IPS-NIHi7 (cell line): ENCODE measurements around the gene SMURF1.
"Not testable (repeated sequence)": the region's sequence is repeated elsewhere in the genome, so short reads cannot be mapped to it uniquely, and the experiment has no call there.

Experiments used
- DNase-seq: peaks from one replicate; pipeline ENCODE4 v3.0.0; 2012; ENCODE audit warnings: mixed read lengths; ENCODE audit errors: extremely low spot score

The SMURF1 gene

DNA sequence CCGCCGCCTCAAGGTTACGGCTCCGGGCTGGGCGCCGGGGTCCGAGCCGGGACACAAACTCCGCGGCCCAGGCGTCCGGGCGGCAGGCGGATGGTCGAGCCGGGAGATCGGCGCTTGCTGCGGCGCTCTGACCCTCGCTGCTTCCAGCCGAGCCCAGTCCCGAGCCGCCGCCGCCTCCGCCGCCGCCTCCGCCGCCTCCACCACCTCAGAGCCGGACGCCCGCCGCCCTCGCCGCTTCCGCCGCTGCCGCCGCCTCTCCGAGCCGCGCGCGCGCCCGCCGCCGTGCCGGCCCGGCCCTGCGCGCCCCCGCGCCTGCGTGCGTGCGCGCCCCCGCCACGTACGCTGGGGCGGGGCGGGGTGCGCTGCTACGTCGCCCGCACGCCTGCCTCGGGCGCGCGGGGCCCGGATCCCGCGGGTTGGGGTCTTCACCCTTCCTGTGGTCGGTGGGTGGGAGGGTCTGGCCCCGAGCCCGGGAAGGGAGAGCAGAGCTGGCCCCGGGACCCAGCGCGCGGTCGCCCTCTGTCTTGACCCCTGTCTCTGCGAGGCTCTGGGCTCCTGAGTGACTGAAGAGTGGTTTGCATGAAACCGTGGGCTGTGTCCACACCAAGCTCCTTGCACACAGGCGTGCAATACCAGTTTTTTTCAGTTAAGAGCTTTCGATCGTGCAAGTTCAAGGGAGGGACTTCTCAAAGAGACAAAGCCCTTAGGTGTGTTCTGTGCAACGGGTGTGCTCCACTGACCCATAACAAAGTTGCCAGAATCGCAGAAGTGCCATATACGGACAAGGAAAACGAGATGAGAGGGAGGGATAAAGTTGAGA, at the start of gene SMURF1:
Gene SMURF1, minus strand, starts transcription at position 256 of the 820 bp plus-strand sequence. CDS start 328 bp downstream, outside the sequence.
- peak; percentile 79 for DNase-seq

DNA sequence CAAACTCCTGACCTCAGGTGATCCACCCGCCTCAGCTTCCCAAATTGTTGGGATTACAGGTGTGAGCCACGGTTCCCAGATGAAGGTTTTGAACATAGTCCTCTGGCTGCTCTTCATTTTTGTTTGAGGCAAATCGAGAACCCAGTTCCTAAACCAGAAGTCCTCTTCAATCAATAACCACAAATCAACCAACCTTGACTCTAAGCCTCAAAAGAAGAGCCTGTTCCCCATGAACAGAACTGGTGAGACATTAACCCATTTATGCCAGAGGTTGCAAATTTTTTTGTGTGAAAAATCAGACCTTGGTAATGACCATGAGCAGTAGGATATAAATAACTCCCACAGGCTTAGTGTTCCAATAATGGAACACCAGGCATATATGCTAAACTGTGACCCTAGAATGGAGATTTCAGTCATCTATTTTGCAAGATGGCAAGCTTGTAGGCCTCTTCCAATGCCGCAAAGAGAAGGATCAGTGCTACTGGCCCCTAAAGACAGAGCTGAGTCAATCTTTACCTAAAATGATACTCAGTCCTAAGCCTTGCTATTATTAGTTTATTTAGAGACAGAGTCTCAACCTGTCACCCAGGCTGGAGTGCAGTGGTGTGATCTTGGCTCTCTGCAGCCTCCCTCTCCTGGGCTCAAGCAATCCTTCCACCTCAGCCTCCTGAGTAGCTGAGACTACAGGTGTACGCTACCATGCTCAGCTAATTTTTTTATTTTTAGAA, 48.1 kb upstream of the SMURF1 start:
- DNase-seq, result no peak

DNA sequence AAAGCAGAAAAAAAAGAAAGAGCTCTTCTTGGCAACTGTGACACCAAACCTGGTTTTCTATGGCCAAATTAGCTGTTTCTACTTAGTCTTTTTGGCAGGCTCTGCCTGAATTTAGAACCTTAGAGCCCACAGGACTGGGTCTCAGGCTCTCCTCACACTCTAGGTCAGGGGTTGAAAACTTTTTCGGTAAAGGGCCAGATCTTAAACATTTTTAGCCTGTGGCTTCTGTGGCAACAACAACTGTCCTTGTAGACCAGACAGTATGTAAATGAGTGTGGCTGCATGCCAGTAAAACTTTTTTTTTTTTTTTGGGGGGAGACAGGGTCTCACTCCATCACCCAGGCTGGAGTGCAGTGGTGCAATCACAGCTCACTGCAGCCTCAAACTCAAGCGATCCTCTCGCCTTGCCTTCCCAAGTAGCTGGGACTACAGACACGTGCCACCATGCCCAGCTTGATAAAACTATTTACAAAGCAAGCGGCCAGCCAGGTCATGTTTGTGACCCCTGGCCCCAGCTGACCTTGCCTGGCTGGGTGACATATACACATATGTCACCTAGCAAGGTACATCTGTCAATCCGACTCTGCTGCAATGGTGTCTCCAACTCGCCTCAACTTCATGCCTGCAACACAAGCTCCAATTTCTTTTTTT, 46.6 kb upstream of the SMURF1 start:
- DNase-seq, result no peak

DNA sequence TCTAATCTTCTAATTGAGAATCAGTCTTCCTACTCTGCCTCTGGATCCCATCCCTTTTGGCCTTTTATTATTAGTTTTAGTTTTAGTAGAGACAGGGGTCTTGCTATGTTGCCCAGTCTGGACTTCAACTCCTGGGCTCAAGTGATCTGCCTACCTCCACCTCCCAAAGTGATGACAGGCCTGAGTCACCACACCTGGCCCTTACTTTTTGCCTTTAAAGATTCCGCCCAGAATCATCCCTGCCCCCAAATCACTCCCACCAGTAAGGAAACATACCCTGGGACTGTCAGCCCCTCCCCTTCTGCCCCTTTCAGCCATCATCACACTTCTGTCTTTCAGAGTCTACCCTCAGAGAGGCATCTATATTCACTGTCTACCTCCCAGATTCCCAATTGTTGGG, 45.3 kb upstream of the SMURF1 start:
- no peak for DNase-seq

- no peak for DNase-seq
Measured at GRCh38 chr7:99188221-99188620, 44.3 kb upstream of the SMURF1 start.

- DNase-seq, result peak; percentile 53
Measured at GRCh38 chr7:99184532-99185218, 40.8 kb upstream of the SMURF1 start.

DNA sequence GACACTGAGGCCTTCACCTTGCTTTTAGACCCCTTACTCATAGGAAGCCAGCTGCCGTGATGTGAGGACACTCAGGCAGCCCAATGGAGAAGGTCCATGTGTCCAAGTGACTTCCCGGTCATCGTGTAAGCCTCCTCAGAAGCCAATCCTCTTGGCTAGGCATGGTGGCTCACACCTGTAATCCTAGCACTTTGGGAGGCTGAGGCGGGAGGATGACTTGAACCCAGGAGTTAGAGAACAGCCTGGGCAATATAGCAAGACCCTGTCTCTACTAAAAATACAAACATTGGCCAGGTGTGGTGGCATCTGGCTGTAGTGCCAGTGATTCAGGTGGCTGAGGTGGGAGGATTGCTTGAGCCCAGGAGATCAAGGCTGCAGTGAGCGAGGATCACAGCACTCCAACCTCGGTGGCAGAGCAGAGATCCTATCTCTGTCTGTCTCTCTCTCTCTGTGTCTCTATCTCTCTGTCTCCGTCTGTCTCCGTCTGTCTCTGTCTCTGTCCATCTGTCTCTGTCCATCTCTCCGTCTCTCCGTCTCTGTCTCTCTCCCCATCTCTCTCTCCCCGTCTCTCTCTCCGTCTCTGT, 36.3 kb upstream of the SMURF1 start:
- no peak for DNase-seq

GRCh38 chr7:99177165-99177564, 33.3 kb upstream of the SMURF1 start:
- DNase-seq, result no peak

- no peak for DNase-seq
Measured at GRCh38 chr7:99173787-99174186, 29.9 kb upstream of the SMURF1 start.

DNA sequence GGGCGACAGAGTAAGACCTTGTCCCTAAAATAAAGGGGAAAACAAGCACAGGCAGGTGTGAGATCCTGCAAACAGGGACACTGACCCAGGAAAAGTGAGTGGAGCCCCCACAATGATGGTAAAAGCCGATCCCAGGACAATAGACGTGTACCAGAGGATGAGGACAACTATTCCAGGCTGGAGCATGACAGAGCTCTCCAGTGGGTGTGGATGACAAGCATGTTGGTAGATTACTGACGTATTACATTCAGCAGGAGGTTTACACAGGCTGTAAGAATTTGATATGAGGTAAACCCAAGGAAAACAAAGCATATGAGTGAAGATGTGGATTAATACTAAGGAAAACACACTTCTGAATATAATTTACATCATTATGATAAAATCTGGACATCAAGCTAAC, 27.8 kb upstream of the SMURF1 start:
- DNase-seq, result no peak

DNA sequence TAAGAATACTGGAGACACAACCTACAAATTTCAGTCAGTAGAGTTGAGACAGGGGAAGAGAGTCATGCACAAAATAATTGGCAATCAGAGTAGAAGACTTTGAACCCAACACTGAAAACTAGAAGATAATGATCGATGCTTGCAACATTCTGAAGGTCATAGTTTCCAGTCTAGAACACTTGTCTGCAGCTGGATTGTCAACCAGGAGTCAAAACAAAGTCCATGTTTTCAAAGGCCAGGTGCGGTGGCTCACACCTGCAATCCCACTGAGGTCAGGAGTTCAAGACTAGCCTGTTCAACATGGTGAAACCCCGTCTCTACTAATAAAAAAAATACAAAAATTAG, 26.8 kb upstream of the SMURF1 start:
- DNase-seq, result no peak

DNA sequence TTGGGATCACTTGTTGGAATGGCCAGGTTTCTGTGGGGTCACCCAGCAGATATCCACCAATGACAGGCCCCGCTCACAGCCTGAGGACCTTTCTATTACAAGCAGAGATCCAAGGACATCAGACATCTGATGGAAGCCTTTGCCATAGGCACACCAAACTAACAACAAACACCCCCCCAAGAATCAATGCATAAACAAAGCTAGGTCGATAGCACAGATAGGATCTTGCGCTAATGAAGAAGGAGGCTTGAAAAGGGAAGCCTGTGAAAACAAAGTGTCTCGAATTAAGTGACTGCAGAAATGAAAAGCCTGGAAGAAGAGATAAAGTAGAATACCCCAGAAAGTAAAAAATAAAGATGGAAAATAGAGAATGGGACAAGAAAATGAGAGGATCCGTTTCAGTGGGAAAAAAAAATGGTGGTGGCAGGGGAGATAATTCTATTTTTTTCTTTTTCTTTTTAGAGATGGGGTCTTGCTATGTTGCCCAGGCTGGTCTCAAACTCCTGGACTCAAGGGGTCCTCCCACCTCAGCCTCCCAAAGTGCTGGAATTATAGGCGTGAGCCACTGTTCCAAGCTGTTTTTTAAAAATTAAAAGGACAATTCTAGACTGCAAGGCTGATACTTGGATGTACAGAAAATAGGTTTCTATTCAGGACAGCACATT, 26.3 kb upstream of the SMURF1 start:
- no peak for DNase-seq

- DNase-seq, result no peak
Measured at GRCh38 chr7:99167072-99167471, 23.2 kb upstream of the SMURF1 start.

DNA sequence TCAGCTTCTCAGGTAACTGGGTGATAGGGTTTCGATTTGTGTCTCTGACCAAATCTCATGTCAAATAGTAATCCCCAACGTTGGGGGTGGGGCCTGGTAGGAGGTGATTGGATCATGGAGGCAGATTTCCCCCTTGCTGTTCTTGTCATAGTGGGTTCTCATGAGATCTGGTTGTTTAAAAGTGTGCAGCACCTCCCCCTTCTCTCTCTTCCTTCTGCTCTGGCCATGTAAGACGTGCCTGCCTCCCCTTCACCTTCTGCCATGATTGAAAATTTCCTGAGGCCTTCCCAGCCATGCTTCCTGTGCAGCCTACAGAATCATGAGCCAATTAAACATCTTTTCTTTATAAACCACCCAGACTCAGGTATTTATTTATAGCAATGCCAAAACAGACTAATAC, 21.9 kb upstream of the SMURF1 start:
- DNase-seq, result no peak

DNA sequence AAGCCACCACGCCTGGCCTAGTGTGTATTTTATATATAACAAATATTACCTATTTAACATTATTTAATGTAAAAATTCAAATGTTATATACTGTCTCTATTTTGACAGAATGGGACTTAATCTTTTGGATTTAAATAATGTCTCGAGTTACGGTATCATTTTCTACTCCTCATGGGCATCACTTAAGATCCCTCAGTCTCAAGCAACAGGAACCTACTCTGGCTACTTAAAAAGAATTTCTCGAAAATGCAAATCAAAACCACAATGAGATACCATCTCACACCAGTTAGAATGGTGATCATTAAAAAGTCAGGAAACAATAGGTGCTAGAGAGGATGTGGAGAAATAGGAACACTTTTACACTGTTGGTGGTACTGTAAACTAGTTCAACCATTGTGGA, 19.8 kb upstream of the SMURF1 start:
- DNase-seq, result not testable (repeated sequence)

GRCh38 chr7:99156649-99157048, 12.7 kb upstream of the SMURF1 start:
- DNase-seq, result no peak

DNA sequence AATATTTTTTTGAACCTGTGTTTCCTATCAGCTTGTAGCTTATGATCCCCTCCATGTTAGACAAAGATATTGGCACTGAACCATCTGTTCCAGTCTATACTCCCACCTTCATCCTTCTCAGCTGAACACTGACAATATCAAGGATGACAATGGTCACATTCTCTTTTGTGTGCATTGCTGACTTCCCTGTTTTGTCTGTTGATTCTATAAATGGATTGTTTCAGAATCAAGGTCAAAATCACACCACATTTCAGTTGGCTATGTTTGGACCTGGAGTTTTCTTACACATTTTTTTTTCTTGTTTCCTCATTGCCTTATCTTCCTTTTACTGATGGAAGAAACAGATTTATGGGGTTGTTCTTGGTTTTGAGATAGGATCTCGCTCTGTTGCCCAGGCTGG, 11.3 kb upstream of the SMURF1 start:
- no peak for DNase-seq

DNA sequence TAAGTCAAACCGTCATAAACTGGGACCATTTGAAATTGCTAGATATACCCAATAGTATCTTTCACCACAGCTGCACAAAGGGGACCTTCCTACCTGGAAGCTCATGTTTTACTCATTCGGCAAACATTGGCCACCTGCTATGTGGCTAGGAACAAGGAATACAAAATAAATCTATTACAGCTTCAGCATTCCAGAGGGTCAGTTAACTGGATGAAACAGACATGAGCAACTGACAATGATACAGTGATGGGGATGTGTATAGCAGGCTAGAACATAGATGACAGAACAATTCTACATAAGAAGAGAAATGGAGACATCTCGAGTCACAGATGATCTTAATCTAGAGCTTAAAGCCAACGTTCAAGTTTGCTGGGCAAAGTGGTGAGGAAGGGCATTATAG, 3.1 kb upstream of the SMURF1 start:
- no peak for DNase-seq

DNA sequence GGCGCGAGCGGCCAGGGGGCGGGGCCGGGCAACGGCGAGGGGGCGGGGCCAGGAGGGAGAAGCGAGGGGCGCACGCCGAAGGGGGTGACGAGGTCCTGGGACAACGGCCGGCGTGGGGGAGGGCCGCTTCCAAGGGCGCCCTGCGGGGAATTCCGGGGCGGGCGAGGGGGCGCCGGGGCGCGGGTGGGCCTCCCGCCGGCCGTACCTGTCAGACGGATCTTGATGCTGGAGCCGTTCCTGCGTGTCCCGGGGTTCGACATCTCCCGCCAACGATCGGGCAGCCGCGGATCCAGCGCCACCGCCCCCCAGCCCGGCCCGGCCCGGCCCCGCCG, 421 bp downstream of the SMURF1 start:
- no peak for DNase-seq

GRCh38 chr7:99142727-99143520, 984 bp downstream of the SMURF1 start:
- DNase-seq, result peak; percentile 86
